H1 (cell line): Measurements from ENCODE around the gene GLOD4. TPM values are rescaled to one million over a fixed set of nuclear protein-coding genes. Genes with fewer than 3 reads are reported as not detected.
"Not testable (repeated sequence)": the region's sequence is repeated elsewhere in the genome, so short reads cannot be mapped to it uniquely, and the experiment has no call there.

Source experiments
- CTCF ChIA-PET: fragments of 300-600 bp; sonication (Branson Sonifier 250); formaldehyde crosslinking; loops from one replicate; lab custom pipeline; 2021; ENCODE audit not compliant: partially characterized antibody; lab: Charles Lee
- POLR2A ChIA-PET: fragments of 300-600 bp; sonication (Branson Sonifier 250); formaldehyde crosslinking; loops from one replicate; lab custom pipeline; 2021; ENCODE audit warnings: inconsistent platforms; ENCODE audit not compliant: partially characterized antibody; lab: Charles Lee
- DNase-seq, 2 experiments: peaks; one replicate each; pipeline versions ENCODE4 v3.0.0 to v3.0.0-alpha.2; 2010 to 2022; ENCODE audit warnings: low spot score in 2 of 2, low read depth in 1 of 2, mixed read lengths in 1 of 2
- FAIRE-seq: peaks from 2 replicates; lab custom pipeline; 2011; peaks lifted over from hg19 to GRCh38; lab: Jason Lieb, UNC
- H2AFZ ChIP-seq: 2 replicates; pipeline ENCODE4 v1.8.1; 2012; ENCODE audit warnings: low read length, inconsistent platforms
- H2AK5ac ChIP-seq: 2 replicates; pipeline ENCODE4 v1.6.1; 2013; ENCODE audit warnings: low read depth, low read length
- H2BK120ac ChIP-seq: replicated peaks from 2 replicates; pipeline ENCODE3; 2013; ENCODE audit warnings: low read depth, low read length, inconsistent platforms
- H2BK12ac ChIP-seq: 2 replicates; pipeline ENCODE4 v1.6.1; 2013; ENCODE audit warnings: low read depth, low read length
- H2BK15ac ChIP-seq: 2 replicates; pipeline ENCODE4 v1.6.1; 2013; ENCODE audit warnings: low read length
- H2BK20ac ChIP-seq: 2 replicates; pipeline ENCODE4 v1.6.1; 2013; ENCODE audit warnings: low read length
- H2BK5ac ChIP-seq: 2 replicates; pipeline ENCODE4 v1.6.1; 2013; ENCODE audit warnings: low read depth, low read length
- H3K14ac ChIP-seq: 2 replicates; pipeline ENCODE4 v1.6.1; 2013; ENCODE audit warnings: inconsistent platforms; ENCODE audit not compliant: insufficient read length
- H3K18ac ChIP-seq: 2 replicates; pipeline ENCODE4 v1.6.1; 2013; ENCODE audit warnings: low read length; ENCODE audit errors: extremely low read depth
- H3K23ac ChIP-seq: 2 replicates; pipeline ENCODE4 v1.6.1; 2013; ENCODE audit warnings: inconsistent platforms; ENCODE audit not compliant: insufficient read length
- H3K23me2 ChIP-seq: 2 replicates; pipeline ENCODE4 v1.6.1; 2013; ENCODE audit warnings: low read depth, low read length
- H3K27ac ChIP-seq: 2 replicates; pipeline ENCODE4 v1.6.1; 2011; ENCODE audit warnings: low read depth, low read length, inconsistent platforms
- H3K27me3 ChIP-seq, 4 experiments: replicated peaks in 1 of 4; 1 replicate in 1 of 4; 2 replicates in 3 of 4; pipeline versions ENCODE4 v1.6.1 to v1.8.1; 2011 to 2013; ENCODE audit warnings: low read length in 3 of 4, mild to moderate bottlenecking in 3 of 4, inconsistent platforms in 2 of 4, mixed read lengths in 2 of 4, moderate library complexity in 1 of 4; ENCODE audit not compliant: control insufficient read depth in 3 of 4, insufficient read depth in 3 of 4; ENCODE audit errors: extremely low read depth in 1 of 4
- H3K36me3 ChIP-seq, 4 experiments: 2 replicates each; pipeline versions ENCODE4 v1.6.1 to v1.8.1; 2011 to 2013; ENCODE audit warnings: mild to moderate bottlenecking in 4 of 4, low read length in 3 of 4, moderate library complexity in 2 of 4, control low read depth in 1 of 4, inconsistent platforms in 1 of 4; ENCODE audit not compliant: insufficient read depth in 4 of 4, control insufficient read depth in 2 of 4
- H3K4ac ChIP-seq: replicated peaks from 2 replicates; pipeline ENCODE3; 2013; ENCODE audit warnings: low read length, low read depth, mixed read lengths, inconsistent platforms; ENCODE audit not compliant: insufficient read length
- H3K4me1 ChIP-seq, 4 experiments: replicated peaks in 1 of 4; 1 replicate in 1 of 4; 2 replicates in 3 of 4; pipeline versions ENCODE4 v1.6.1 to v1.8.1; 2011 to 2013; ENCODE audit warnings: low read length in 3 of 4, inconsistent platforms in 2 of 4, mixed read lengths in 1 of 4; ENCODE audit not compliant: insufficient read depth in 4 of 4, control insufficient read depth in 3 of 4
- H3K4me2 ChIP-seq, 2 experiments: 2 replicates each; pipeline versions ENCODE4 v1.6.1 to v1.8.1; 2011 to 2013; ENCODE audit warnings: low read depth in 2 of 2, low read length in 2 of 2, control low read depth in 1 of 2, inconsistent platforms in 1 of 2, mild to moderate bottlenecking in 1 of 2; ENCODE audit not compliant: insufficient read depth in 1 of 2
- H3K4me3 ChIP-seq, 4 experiments: fragments of 200-600, 300-600 bp in 1 of 4; sonication (generic), shearing (Covaris generic), sonication (Bioruptor Twin) in 1 of 4; 2 replicates each; pipeline versions ENCODE4 v1.5.1 to v1.8.1; 2011 to 2016; ENCODE audit warnings: low read length in 4 of 4, low read depth in 3 of 4, control low read depth in 2 of 4, inconsistent platforms in 2 of 4, mild to moderate bottlenecking in 2 of 4, mixed read lengths in 1 of 4, moderate library complexity in 1 of 4; ENCODE audit not compliant: insufficient read depth in 2 of 4; ENCODE audit errors: extremely low read depth in 1 of 4
- H3K56ac ChIP-seq: replicated peaks from 2 replicates; pipeline ENCODE3; 2013; ENCODE audit warnings: low read depth, mild to moderate bottlenecking, mixed read lengths, low read length, inconsistent platforms; ENCODE audit not compliant: insufficient read length
- H3K79me1 ChIP-seq: 2 replicates; pipeline ENCODE4 v1.6.1; 2013; ENCODE audit warnings: low read depth, low read length, control low read depth
- H3K79me2 ChIP-seq, 2 experiments: 2 replicates each; pipeline versions ENCODE4 v1.6.1 to v1.8.1; 2012 to 2013; ENCODE audit warnings: low read length in 2 of 2, mild to moderate bottlenecking in 2 of 2, inconsistent platforms in 1 of 2; ENCODE audit not compliant: insufficient read depth in 2 of 2, control insufficient read depth in 1 of 2
- H3K9ac ChIP-seq, 4 experiments: replicated peaks in 1 of 4; 1 replicate in 1 of 4; 2 replicates in 3 of 4; pipeline versions ENCODE4 v1.6.1 to v1.8.1; 2011 to 2013; ENCODE audit warnings: low read depth in 3 of 4, low read length in 3 of 4, control low read depth in 2 of 4, mild to moderate bottlenecking in 2 of 4, moderate library complexity in 2 of 4, inconsistent platforms in 1 of 4; ENCODE audit errors: extremely low read depth in 1 of 4
- H3K9me3 ChIP-seq, 2 experiments: 2 replicates each; pipeline versions ENCODE4 v1.6.1 to v1.8.1; 2012 to 2013; ENCODE audit warnings: mild to moderate bottlenecking in 2 of 2, moderate library complexity in 2 of 2, control low read depth in 1 of 2, inconsistent platforms in 1 of 2, low read depth in 1 of 2, low read length in 1 of 2, mixed read lengths in 1 of 2; ENCODE audit not compliant: insufficient read depth in 2 of 2
- H4K20me1 ChIP-seq, 2 experiments: replicated peaks in 1 of 2; 2 replicates each; pipeline versions ENCODE3 to v1.8.1; 2011 to 2013; ENCODE audit warnings: inconsistent platforms in 2 of 2, low read length in 2 of 2, mild to moderate bottlenecking in 1 of 2; ENCODE audit not compliant: insufficient read depth in 2 of 2, control insufficient read depth in 1 of 2
- H4K5ac ChIP-seq: 2 replicates; pipeline ENCODE4 v1.6.1; 2013; ENCODE audit warnings: low read length, low read depth, mixed read lengths, inconsistent platforms; ENCODE audit not compliant: insufficient read length
- H4K8ac ChIP-seq: 2 replicates; pipeline ENCODE4 v1.8.0; 2013; ENCODE audit warnings: mild to moderate bottlenecking, moderate library complexity, low read length, inconsistent platforms; ENCODE audit not compliant: insufficient read depth; ENCODE audit errors: extremely low read depth
- H4K91ac ChIP-seq: replicated peaks from 2 replicates; pipeline ENCODE3; 2013; ENCODE audit warnings: low read length, mixed read lengths, inconsistent platforms; ENCODE audit not compliant: insufficient read length
- KDM1A ChIP-seq: fragments of 200-600, 300-600 bp; sonication (generic); IDR thresholded peaks from 2 replicates; pipeline ENCODE4 v1.7.1; 2016; ENCODE audit warnings: mild to moderate bottlenecking, low read length, borderline replicate concordance
- WGBS, 2 experiments: shearing (Covaris generic) in 1 of 2; methylation state at CpG; one replicate each; pipeline versions ENCODE4 v1.1.6 to v1.1.7; 2013 to 2015; ENCODE audit warnings: low lambda C conversion rate in 2 of 2, mixed read lengths in 2 of 2, inconsistent platforms in 1 of 2, low coverage in 1 of 2, missing lambda C conversion rate in 1 of 2; ENCODE audit not compliant: insufficient replicate concordance in 2 of 2, insufficient coverage in 1 of 2, insufficient read length in 1 of 2; ENCODE audit errors: extremely low coverage in 1 of 2, missing lambda C conversion rate in 1 of 2; 5-methylcytosine and 5-hydroxymethylcytosine counted together
- polyA plus RNA-seq, 7 experiments: library from polyadenylated mRNA; depleted of rRNA in 3 of 7; stranded (reverse) in 5 of 7; unstranded in 2 of 7; fragments of >200 nt in 5 of 7; fragments of 200-250 nt in 2 of 7; gene quantifications; 1 replicate in 5 of 7; 2 replicates in 1 of 7; 4 replicates in 1 of 7; pipeline versions ENCODE4 v1.2.1 to v1.2.3, GENCODE V29; 2011 to 2013; ENCODE audit warnings: missing spikeins in 2 of 7, mixed read lengths in 2 of 7
- total RNA-seq: library from RNA; stranded (reverse); fragmentation: NEBNext Ultra II Directional; extraction: Animal tissue kit (Norgen Biotek cat#: 25700); gene quantifications from 2 replicates; pipeline ENCODE4 v1.2.1, GENCODE V29; 2021

The GLOD4 gene
- total and polyA plus RNA-seq, 2 of the 8 experiments (the other 6 are each of a cell fraction or from before 2014, with no cell fraction given) = 36.8 to 81.3 TPM

GRCh38 chr17:755319-755961 lies 26.6 kb downstream of the GLOD4 start:
- Histone ChIP-seq H3K4me1 (peaks cover 2 to 11% (median 7%) of the 10 kb centered on the region in 4 experiments; a peak in 6 of 7 replicates), H3K23me2 (peaks cover 11% of the 10 kb centered on the region), H3K36me3 (peaks cover 4 to 20% (median 14%) of the 10 kb centered on the region in 4 experiments; a peak in 7 of 8 replicates), H3K79me2 (peaks cover 0 to 12% of the 10 kb centered on the region in 2 experiments; a peak in 3 of 4 replicates)
- not testable (repeated sequence) for H3K27me3 ChIP-seq, H2BK12ac ChIP-seq, H2AK5ac ChIP-seq, H3K14ac ChIP-seq, H2BK20ac ChIP-seq, H4K91ac ChIP-seq, H2BK15ac ChIP-seq, H3K27ac ChIP-seq, H3K4ac ChIP-seq, H3K9me3 ChIP-seq, H3K18ac ChIP-seq, H3K79me1 ChIP-seq, H3K4me3 ChIP-seq, H2AFZ ChIP-seq, DNase-seq, H4K20me1 ChIP-seq, H4K8ac ChIP-seq, H4K5ac ChIP-seq, H3K56ac ChIP-seq, H2BK120ac ChIP-seq, H3K4me2 ChIP-seq, H2BK5ac ChIP-seq, H3K23ac ChIP-seq, H3K9ac ChIP-seq
- POLR2A ChIA-PET = interaction anchor here (0.7 to 4.4 kb wide), 11 partner anchors 8 to 246 kb away, joined by 3 to 22 read pairs (median 3); partner anchors contain the start of genes GLOD4, MRM3 and TIMM22
- peak; percentile 27; the same call in 1 of the 2 replicates for TF ChIP-seq KDM1A
- peak; percentile 58 for FAIRE-seq
- CTCF ChIA-PET = interaction anchor here (0.6 to 1.5 kb wide), 9 partner anchors 11 to 517 kb away, joined by 3 to 4 read pairs (median 3); partner anchors contain the start of gene TIMM22
- 95% methylated on average over 9 of the region's 9 CpGs; no CpG with 5 or more reads in 1 of the 2 experiments for WGBS, 2 experiments
